Skeletal muscle tissue (tissue), 4 donors: Measurements from ENCODE around the gene GPR161. TPM values are rescaled to one million over a fixed set of nuclear protein-coding genes. Genes with fewer than 3 reads are reported as not detected.

Experiments
- H3K27ac ChIP-seq: one replicate; pipeline ENCODE4 v1.7.0; 2013; ENCODE audit warnings: mild to moderate bottlenecking, low read depth, low read length, inconsistent platforms
- H3K27me3 ChIP-seq, 3 donors: one replicate each; pipeline ENCODE4 v1.7.0; 2013; ENCODE audit warnings: low read length in 3 of 3; ENCODE audit not compliant: control insufficient read depth in 3 of 3, insufficient read depth in 3 of 3
- H3K36me3 ChIP-seq, 3 donors: one replicate each; pipeline ENCODE4 v1.7.0; 2013; ENCODE audit warnings: low read length in 3 of 3; ENCODE audit not compliant: control insufficient read depth in 3 of 3, insufficient read depth in 3 of 3
- H3K4me1 ChIP-seq, 3 donors: one replicate each; pipeline ENCODE4 v1.7.0; 2013; ENCODE audit warnings: low read length in 3 of 3, mild to moderate bottlenecking in 3 of 3; ENCODE audit not compliant: control insufficient read depth in 3 of 3, insufficient read depth in 3 of 3
- H3K4me3 ChIP-seq, 3 donors: one replicate each; pipeline ENCODE4 v1.7.0; 2013; ENCODE audit warnings: low read length in 3 of 3
- H3K9ac ChIP-seq, 3 donors: one replicate each; pipeline ENCODE4 v1.7.0; 2013; ENCODE audit warnings: low read length in 3 of 3, mild to moderate bottlenecking in 3 of 3, moderate library complexity in 2 of 3, low read depth in 1 of 3
- H3K9me3 ChIP-seq, 3 donors: one replicate each; pipeline ENCODE4 v1.7.0; 2013; ENCODE audit warnings: low read length in 3 of 3; ENCODE audit not compliant: control insufficient read depth in 3 of 3
- total RNA-seq: library from RNA; depleted of rRNA; stranded (reverse); fragments of >200 nt; gene quantifications from one replicate; pipeline ENCODE4 v1.2.3, GENCODE V29; 2014
- donor health status: Osteomylitis.

Gene GPR161
- total RNA-seq, 1 donor from 2014 or later: 8.9 TPM

GRCh38 chr1:168148916-168149315 is 12.2 kb upstream of the GPR161 start:
- Histone ChIP-seq H3K9ac (no peak overlapping the region), H3K36me3 (no peaks in the 10 kb centered on the region), H3K4me1 (no peaks in the 10 kb centered on the region), H3K27ac (no peak overlapping the region), H3K27me3 (no peaks in the 10 kb centered on the region), H3K4me3 (no peak overlapping the region), H3K9me3 (no peaks in the 10 kb centered on the region)

DNA sequence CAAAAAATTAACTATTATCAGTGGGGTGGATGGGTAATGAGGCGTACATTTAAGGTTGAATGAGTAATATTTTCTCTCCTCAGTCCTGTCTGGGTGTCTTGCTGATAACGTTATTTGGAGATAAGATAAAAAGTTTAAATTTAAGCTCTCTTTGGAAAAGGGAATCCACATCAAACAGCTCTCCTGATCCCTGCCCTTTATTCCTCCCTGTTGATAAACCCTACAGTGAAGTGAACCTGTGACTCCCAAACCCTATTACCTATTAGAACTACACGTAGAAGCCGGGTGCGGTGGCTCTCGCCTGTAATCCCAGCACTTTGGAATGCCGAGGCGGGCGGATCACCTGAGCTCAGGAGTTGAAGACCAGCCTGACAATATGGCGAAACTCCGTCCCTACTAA is 9.9 kb upstream of the GPR161 start:
- Histone ChIP-seq H3K36me3 (no peaks in the 10 kb centered on the region), H3K27me3 (no peaks in the 10 kb centered on the region), H3K4me3 (no peak overlapping the region), H3K9ac (no peak overlapping the region), H3K27ac (no peak overlapping the region), H3K9me3 (no peaks in the 10 kb centered on the region), H3K4me1 (no peaks in the 10 kb centered on the region)

GRCh38 chr1:168146160-168146539 is 9.4 kb upstream of the GPR161 start:
- Histone ChIP-seq H3K27ac (no peak overlapping the region), H3K4me3 (no peak overlapping the region), H3K4me1 (no peaks in the 10 kb centered on the region), H3K36me3 (no peaks in the 10 kb centered on the region), H3K9ac (no peak overlapping the region), H3K9me3 (no peaks in the 10 kb centered on the region), H3K27me3 (no peaks in the 10 kb centered on the region)

GRCh38 chr1:168145184-168146159 is 8.7 kb upstream of the GPR161 start:
- Histone ChIP-seq H3K4me1 (no peaks in the 10 kb centered on the region), H3K27ac (no peak overlapping the region), H3K27me3 (no peaks in the 10 kb centered on the region), H3K9me3 (no peaks in the 10 kb centered on the region), H3K36me3 (no peaks in the 10 kb centered on the region), H3K9ac (no peak overlapping the region), H3K4me3 (no peak overlapping the region)

- H3K4me1 ChIP-seq: peaks cover 3 to 5% (median 5%) of the 10 kb centered on the region in 3 donors
- H3K9me3 ChIP-seq: no peaks in the 10 kb centered on the region
- no peaks in the 10 kb centered on the region for H3K27me3 ChIP-seq
- H3K27ac ChIP-seq: no peak overlapping the region
- no peaks in the 10 kb centered on the region for H3K36me3 ChIP-seq
- no peak overlapping the region for H3K4me3 ChIP-seq
- H3K9ac ChIP-seq: no peak overlapping the region
These were observed 5.2 kb upstream of the GPR161 start for GRCh38 chr1:168141871-168142385.

DNA sequence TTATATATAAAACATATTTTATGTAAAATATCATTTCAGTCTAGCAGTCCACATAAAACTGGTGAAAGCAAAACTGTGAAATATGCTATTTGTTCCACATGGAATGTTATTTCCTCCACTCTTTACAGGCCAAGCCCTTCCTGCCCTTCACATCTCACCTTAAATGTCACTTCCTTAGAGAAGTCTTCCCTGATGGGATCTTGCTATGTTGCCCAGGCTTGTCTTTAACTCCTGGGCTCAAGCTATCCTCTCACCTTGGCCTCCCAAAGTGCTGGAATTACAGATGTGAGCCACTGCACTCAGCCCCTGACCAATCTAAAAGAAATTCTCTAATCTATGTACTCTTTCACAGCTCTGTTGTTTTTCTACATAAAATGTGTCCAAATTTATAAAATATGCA is 2.3 kb upstream of the GPR161 start:
- Histone ChIP-seq H3K27me3 (peaks cover 3 to 19% (median 16%) of the 10 kb centered on the region in 3 donors), H3K9me3 (no peaks in the 10 kb centered on the region), H3K4me1 (peaks cover 15 to 21% (median 20%) of the 10 kb centered on the region in 3 donors), H3K36me3 (no peaks in the 10 kb centered on the region), H3K4me3 (no peak overlapping the region), H3K27ac (no peak overlapping the region), H3K9ac (no peak overlapping the region)

DNA sequence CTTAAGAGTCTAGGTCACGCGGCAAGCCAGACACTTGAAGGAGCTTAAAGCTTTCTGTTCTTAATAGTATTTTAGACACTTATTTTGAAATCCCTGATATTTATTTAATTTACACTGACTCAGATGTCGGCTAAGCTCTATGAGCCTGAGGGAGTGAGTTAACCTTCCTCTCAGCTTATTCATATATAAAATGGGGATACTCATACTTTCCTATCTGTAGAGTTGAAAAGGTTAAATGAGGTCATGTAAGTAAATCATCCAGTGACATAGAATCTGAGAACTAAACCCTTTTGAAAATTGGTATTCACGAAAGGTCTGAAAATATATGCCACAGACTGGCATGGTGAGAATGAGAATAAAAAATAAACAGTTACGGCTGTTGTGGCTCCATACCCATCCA is 1.4 kb upstream of the GPR161 start:
- Histone ChIP-seq H3K27ac (no peak overlapping the region), H3K4me3 (no peak overlapping the region), H3K4me1 (peaks cover 15 to 21% (median 20%) of the 10 kb centered on the region in 3 donors), H3K36me3 (no peaks in the 10 kb centered on the region), H3K9ac (no peak overlapping the region), H3K9me3 (no peaks in the 10 kb centered on the region), H3K27me3 (peaks cover 3 to 20% (median 16%) of the 10 kb centered on the region in 3 donors)

DNA sequence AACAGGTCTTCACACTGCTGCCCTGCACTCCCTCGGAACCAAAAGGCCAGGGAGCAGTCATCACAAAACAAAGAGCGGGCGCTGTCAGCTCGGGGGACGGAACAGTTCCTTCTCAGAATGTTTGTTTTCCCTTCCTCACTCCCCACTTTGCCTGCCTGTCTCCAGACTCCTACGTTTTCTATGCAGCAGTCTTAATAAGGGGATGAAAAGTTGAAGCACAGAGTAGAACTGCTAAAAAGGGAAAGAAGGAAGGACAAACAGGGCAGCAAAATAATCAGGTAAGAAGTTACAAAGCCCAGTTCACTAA is 738 bp upstream of the GPR161 start:
- no peaks in the 10 kb centered on the region for H3K36me3 ChIP-seq
- H3K4me1 ChIP-seq: peaks cover 15 to 21% (median 20%) of the 10 kb centered on the region in 3 donors
- peak overlapping the region; percentile 72 to 76 (median 72) for H3K9ac ChIP-seq
- H3K27ac ChIP-seq: peak overlapping the region; percentile 59
- H3K9me3 ChIP-seq: no peaks in the 10 kb centered on the region
- H3K27me3 ChIP-seq: peaks cover 3 to 20% (median 16%) of the 10 kb centered on the region in 3 donors
- H3K4me3 ChIP-seq: peak overlapping the region; percentile 78 to 81 (median 78)

DNA sequence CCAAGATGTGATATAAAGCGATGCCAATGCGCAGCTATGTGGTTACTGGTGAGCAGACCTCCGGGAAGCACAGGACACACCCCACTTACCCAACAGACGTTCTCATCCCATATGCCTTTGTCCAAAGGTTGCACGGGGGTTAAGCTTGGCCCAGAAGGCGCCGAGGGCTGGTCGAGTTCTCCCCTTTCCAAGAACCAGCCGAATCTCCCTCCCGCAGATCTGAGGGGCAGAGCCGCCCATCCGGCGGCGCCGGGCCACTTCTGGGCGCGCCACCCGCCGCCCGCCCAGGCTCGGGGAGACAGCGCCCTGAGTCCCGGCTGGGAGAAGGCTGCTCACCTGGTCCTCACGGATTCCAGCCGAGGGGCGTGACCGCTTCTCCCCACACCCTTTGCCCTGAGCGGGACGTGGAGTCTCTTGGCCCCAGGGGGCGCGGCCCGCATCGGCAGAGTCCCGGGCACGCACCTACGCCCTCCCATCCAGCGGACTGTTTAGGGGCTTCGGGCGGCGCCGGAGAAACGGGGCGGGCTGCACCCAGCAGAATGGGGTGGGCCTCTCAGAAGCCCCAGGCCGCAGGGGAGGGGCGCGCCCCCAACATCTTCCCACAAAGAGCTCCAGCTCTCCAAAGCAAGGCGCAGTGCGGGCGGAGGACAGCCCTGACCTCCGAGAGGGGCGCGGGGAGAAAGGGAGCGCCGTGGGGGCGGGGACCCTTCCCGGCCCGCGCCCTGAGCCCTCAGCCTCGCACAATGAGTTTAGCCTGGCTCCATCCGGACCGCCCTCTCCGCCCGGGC is 615 bp downstream of the GPR161 start:
- Histone ChIP-seq H3K9ac (peak overlapping the region; percentile 54 to 76 (median 54)), H3K27ac (no peak overlapping the region), H3K9me3 (no peaks in the 10 kb centered on the region)

More for the DNA sequence above, 615 bp downstream of the GPR161 start:
- Histone ChIP-seq H3K27me3 (peaks cover 3 to 20% (median 16%) of the 10 kb centered on the region in 3 donors), H3K4me3 (peak overlapping the region; percentile 68 to 80 (median 73)), H3K36me3 (no peaks in the 10 kb centered on the region), H3K4me1 (peaks cover 15 to 21% (median 20%) of the 10 kb centered on the region in 3 donors)
